Measurements from ENCODE around the gene TMPRSS11B.
"Not testable (repeated sequence)": the region's sequence is repeated elsewhere in the genome, so short reads cannot be mapped to it uniquely, and the experiment has no call there.

Gene TMPRSS11B

GRCh38 chr4:68228568-68228967 is 16.9 kb downstream of the TMPRSS11B start:
- H3K4me3 ChIP-seq (ENCODE audit: low read depth, low read length), result no peak overlapping the region

GRCh38 chr4:68218044-68218443 is 27.4 kb downstream of the TMPRSS11B start:
- no peak overlapping the region for H3K4me3 ChIP-seq (ENCODE audit: low read depth, low read length)

- H3K4me3 ChIP-seq (ENCODE audit: low read depth, low read length), result no peak overlapping the region
Measured at GRCh38 chr4:68216501-68216900, 29.0 kb downstream of the TMPRSS11B start.

- H3K4me3 ChIP-seq (ENCODE audit: low read depth, low read length), result no peak overlapping the region
Measured at GRCh38 chr4:68209003-68209402, 36.5 kb downstream of the TMPRSS11B start.

GRCh38 chr4:68194305-68194704 is 51.2 kb downstream of the TMPRSS11B start:
- not testable (repeated sequence) for H3K4me3 ChIP-seq (ENCODE audit: low read depth, low read length)

- no peak overlapping the region for H3K4me3 ChIP-seq (ENCODE audit: low read depth, low read length)
Measured at GRCh38 chr4:68193194-68193593, 52.3 kb downstream of the TMPRSS11B start.

- no peak overlapping the region for H3K4me3 ChIP-seq (ENCODE audit: low read depth, low read length)
Measured at GRCh38 chr4:68187145-68187544, 58.3 kb downstream of the TMPRSS11B start.

GRCh38 chr4:68184923-68185322 is 60.6 kb downstream of the TMPRSS11B start:
- H3K4me3 ChIP-seq (ENCODE audit: low read depth, low read length), result no peak overlapping the region

GRCh38 chr4:68183417-68183816 is 62.1 kb downstream of the TMPRSS11B start:
- H3K4me3 ChIP-seq (ENCODE audit: low read depth, low read length), result no peak overlapping the region

GRCh38 chr4:68182382-68182820 is 63.1 kb downstream of the TMPRSS11B start:
- no peak overlapping the region for H3K4me3 ChIP-seq (ENCODE audit: low read depth, low read length)

GRCh38 chr4:68180849-68181526 is 64.5 kb downstream of the TMPRSS11B start:
- no peak overlapping the region for H3K4me3 ChIP-seq (ENCODE audit: low read depth, low read length)

GRCh38 chr4:68176904-68177303 is 68.6 kb downstream of the TMPRSS11B start:
- H3K4me3 ChIP-seq (ENCODE audit: low read depth, low read length), result no peak overlapping the region

Measured in iPS-11a (cell line).